HG02852 (cell line): Measurements from ENCODE around the gene KCNE3.

Source experiments
- ATAC-seq: cut with Tn5 transposase; IDR thresholded peaks from one replicate; pipeline ENCODE4 v1.9.1; 2021; ENCODE audit warnings: mild to moderate bottlenecking, moderate library complexity; ENCODE audit not compliant: unreplicated experiment

The KCNE3 gene

GRCh38 chr11:74471668-74472429, 4.5 kb upstream of the KCNE3 start:
- ATAC-seq = no peak

GRCh38 chr11:74471037-74471436, 3.7 kb upstream of the KCNE3 start:
- ATAC-seq = no peak

- no peak for ATAC-seq
Observed at GRCh38 chr11:74470526-74470925, 3.2 kb upstream of the KCNE3 start.

GRCh38 chr11:74468936-74469335, 1.6 kb upstream of the KCNE3 start:
- no peak for ATAC-seq

GRCh38 chr11:74468521-74468920, 1.2 kb upstream of the KCNE3 start:
- no peak for ATAC-seq

GRCh38 chr11:74468058-74468457, 709 bp upstream of the KCNE3 start:
- ATAC-seq = no peak

GRCh38 chr11:74465291-74465708, 2.0 kb downstream of the KCNE3 start:
- ATAC-seq = no peak

GRCh38 chr11:74464746-74465145, 2.6 kb downstream of the KCNE3 start:
- no peak for ATAC-seq

GRCh38 chr11:74463216-74463615, 4.1 kb downstream of the KCNE3 start:
- no peak for ATAC-seq

GRCh38 chr11:74462631-74463030, 4.7 kb downstream of the KCNE3 start:
- no peak for ATAC-seq

- ATAC-seq = no peak
Observed at GRCh38 chr11:74462009-74462408, 5.3 kb downstream of the KCNE3 start.

GRCh38 chr11:74460481-74461154, 6.7 kb downstream of the KCNE3 start:
- no peak for ATAC-seq

GRCh38 chr11:74460065-74460464, 7.3 kb downstream of the KCNE3 start:
- no peak for ATAC-seq

- ATAC-seq = no peak
Observed at GRCh38 chr11:74459584-74459983, 7.8 kb downstream of the KCNE3 start.

GRCh38 chr11:74457356-74457755, 10.0 kb downstream of the KCNE3 start:
- no peak for ATAC-seq

- ATAC-seq = no peak
Observed at GRCh38 chr11:74453373-74453975, 13.9 kb downstream of the KCNE3 start.

GRCh38 chr11:74452366-74452765, 15.0 kb downstream of the KCNE3 start:
- no peak for ATAC-seq

GRCh38 chr11:74450318-74450717, 17.0 kb downstream of the KCNE3 start:
- no peak for ATAC-seq

- ATAC-seq = no peak
Observed at GRCh38 chr11:74449369-74449931, 17.9 kb downstream of the KCNE3 start.

- ATAC-seq = no peak
Observed at GRCh38 chr11:74447720-74448119, 19.6 kb downstream of the KCNE3 start.

GRCh38 chr11:74446532-74446938, 20.8 kb downstream of the KCNE3 start:
- no peak for ATAC-seq
